Coronary artery (tissue), 2 donors: ENCODE data around the gene IGSF5.

Experiments used
- DNase-seq: peaks from one replicate; pipeline ENCODE4 v3.0.0-alpha.2; 2017; ENCODE audit warnings: low spot score
- H3K27ac ChIP-seq, 2 donors: fragments of 200-600 bp; sonication (generic); one replicate each; pipeline ENCODE4 v1.5.1; 2016 to 2019
- H3K4me3 ChIP-seq: fragments of 200-600 bp; sonication (generic); 2 replicates; pipeline ENCODE4 v1.5.1; 2016; ENCODE audit warnings: mild to moderate bottlenecking, moderate library complexity
- TF ChIP-seq, protein P1 (sequence below): fragments of 200-600 bp; sonication (generic); IDR thresholded peaks from one replicate; pipeline ENCODE4 v1.5.1; 2019; ENCODE audit warnings: antibody characterized with exemption

The IGSF5 gene

DNA sequence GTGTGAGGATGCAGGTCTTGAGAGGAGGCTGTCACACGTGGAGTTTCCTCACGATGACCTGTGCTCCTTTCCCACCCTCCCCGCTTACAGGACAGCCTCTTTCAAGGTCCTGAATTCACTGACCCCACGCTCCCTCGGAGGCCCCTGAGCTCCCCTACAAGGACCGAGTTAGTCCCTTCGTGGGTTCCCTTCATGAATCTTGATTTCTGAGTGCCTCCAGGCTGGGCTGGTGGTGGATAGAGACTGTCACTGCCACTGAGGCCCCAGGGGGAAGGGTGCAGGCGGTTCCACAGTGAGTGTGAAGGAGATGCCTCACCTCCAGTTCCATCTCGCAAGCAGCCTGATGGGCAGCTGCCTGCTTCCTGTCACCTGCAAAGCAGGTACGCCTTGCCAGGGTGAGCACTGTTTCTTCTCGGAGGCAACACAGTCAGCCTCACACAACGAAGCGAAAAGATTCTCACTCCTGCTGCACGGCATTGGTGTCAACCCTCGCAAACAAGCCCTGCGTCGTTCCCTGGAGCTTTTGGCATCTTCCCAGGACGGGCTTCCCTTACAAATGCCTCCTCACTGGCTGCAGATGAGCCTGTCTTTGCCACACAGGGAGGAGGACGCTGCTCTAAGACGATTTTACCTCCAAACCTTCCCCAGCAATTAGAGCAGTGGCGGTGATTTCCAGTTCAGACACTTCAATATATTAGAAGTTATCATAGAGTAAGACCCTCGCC, 95.6 kb downstream of the IGSF5 start:
- TF ChIP-seq, protein P1, sequence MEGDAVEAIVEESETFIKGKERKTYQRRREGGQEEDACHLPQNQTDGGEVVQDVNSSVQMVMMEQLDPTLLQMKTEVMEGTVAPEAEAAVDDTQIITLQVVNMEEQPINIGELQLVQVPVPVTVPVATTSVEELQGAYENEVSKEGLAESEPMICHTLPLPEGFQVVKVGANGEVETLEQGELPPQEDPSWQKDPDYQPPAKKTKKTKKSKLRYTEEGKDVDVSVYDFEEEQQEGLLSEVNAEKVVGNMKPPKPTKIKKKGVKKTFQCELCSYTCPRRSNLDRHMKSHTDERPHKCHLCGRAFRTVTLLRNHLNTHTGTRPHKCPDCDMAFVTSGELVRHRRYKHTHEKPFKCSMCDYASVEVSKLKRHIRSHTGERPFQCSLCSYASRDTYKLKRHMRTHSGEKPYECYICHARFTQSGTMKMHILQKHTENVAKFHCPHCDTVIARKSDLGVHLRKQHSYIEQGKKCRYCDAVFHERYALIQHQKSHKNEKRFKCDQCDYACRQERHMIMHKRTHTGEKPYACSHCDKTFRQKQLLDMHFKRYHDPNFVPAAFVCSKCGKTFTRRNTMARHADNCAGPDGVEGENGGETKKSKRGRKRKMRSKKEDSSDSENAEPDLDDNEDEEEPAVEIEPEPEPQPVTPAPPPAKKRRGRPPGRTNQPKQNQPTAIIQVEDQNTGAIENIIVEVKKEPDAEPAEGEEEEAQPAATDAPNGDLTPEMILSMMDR = no peak
- DNase-seq = no peak
- Histone ChIP-seq H3K4me3 (no peak overlapping the region), H3K27ac (no peak overlapping the region)

DNA sequence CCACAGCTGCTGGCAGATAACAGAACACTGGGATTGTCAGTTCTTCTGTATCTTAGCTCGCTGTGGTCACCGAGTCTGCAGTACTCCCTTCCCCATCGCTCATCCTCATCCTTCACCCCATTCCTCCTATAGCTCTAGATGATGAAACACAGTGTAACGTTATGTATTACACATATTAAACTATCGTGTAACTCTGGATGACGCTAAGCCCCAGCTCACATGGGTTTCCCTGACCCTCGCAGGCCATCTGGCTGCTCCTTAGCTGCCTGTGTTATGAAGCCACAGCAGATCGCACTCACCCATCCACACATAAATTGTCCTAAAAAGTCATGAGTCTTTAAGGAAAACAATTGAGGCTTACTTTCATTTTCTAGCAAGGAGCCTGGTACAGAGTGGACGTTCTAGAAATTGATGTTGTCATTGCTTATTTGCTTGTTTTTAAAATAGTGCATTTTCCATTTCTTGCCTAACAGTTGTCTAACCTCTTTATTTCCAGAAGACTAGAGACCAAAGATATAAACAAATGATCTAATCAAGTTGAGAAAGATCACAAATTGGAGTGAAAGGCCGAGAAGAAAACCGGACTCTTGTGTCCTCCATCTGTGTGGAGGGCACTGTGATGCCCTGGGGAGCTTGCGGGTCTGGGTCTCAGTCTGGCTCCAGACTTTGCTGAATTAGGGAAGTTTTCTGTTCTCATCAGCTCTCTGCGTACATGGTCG, 97.9 kb downstream of the IGSF5 start:
- no peak overlapping the region for H3K4me3 ChIP-seq

DNA sequence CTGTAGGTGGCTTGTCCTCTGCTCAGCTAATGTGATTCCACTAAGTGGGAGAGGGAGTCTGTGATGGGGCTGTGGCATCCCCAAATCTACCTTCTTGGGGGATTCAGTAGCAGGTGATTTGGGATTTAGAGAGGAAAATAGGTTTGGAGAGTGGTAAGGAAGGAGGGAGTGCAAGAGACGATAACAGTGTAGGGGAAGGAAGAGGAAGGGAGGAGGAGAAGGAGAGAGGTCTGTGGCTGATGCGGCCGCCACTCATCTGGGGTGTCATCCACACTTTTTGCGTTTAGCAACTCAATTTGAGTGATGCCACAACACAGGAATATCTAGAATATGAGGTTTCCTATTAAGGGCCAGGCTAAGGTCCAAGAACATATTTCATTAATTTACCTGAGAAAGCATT, 98.5 kb downstream of the IGSF5 start:
- Histone ChIP-seq H3K4me3 (no peak overlapping the region), H3K27ac (no peak overlapping the region)
- TF ChIP-seq, protein P1 = no peak
- DNase-seq = no peak

More for the DNA sequence above, 97.9 kb downstream of the IGSF5 start:
- TF ChIP-seq, protein P1 = no peak
- no peak for DNase-seq
- no peak overlapping the region for H3K27ac ChIP-seq

DNA sequence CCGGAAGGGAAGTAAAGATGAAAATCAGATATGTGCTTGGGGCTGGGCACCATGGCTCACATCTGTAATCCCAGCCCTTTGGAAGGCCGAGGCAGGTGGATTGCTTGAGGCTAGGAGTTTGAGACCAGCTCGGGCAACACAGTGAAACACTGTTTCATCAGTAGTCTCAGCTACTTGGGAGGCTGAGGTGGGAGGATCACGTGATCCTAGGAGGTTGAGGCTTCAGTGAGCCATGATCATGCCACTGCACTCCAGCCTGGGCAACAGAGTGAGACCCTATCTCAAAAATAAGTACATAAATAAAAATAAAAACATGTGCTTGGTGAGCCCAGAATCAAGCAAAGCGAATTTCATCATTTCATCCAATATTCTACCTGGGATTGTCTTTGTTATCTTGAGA, 98.9 kb downstream of the IGSF5 start:
- DNase-seq = no peak
- TF ChIP-seq, protein P1 = no peak
- no peak overlapping the region for H3K27ac ChIP-seq
- H3K4me3 ChIP-seq = no peak overlapping the region

DNA sequence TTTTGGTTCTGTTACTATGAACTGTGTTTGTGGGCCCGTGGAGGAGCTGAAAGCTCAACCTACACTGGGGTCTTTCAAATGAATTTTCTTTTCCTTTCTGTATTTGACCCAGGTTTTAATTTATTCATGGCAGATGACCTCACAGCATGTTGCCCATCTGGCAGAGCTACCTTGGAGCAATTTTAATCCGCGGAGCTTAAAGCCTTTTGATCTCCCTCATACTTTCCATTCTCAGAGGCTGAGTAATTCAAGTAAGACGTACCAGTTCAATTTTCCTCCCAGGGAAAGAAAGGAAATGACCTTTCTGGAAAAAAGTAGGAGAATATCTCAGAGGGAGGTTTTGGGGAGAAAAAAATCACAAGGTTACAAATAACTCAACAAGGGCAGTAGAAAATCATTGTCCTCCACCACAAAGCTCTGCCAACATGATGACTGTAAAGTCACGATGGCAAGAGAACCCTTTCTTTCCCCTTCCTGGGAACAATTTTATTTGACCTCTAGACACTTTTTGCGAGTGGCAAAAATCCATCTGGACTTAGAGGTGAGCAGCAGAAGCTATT, 100.7 kb downstream of the IGSF5 start:
- Histone ChIP-seq H3K4me3 (no peak overlapping the region), H3K27ac (no peak overlapping the region)
- TF ChIP-seq, protein P1 = no peak
- DNase-seq = no peak

DNA sequence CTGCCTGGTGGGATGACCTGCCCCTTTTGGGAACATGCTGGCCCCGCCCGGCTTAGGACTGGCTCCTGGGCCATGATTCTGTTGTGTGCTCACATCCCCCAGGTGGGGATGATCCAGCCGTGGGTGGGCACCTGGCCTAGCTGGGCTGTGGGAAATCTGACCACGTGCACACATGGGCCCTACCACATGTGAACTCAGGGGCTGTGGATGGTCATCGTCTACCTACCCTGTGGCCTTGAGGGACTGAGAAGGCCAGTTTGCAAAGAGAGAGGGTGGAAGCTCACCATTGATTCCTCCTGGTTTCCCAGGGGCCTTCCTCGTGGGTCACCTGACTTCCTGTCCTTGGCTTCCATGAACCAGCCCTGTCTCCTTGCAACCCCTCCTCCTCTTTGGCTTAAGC, 102.9 kb downstream of the IGSF5 start:
- H3K27ac ChIP-seq = no peak overlapping the region
- H3K4me3 ChIP-seq = no peak overlapping the region
- TF ChIP-seq, protein P1 = no peak
- DNase-seq = no peak
